Measurements from ENCODE around the gene KLHL26.

The KLHL26 gene

GRCh38 chr19:18713550-18714117, 76.8 kb downstream of the KLHL26 start:
- TF ChIP-seq CTCF (IDR thresholded peaks at IDR 0.05; ENCODE audit: borderline replicate concordance, insufficient read depth, low read depth, low read length), result no peak
- H3K4me3 ChIP-seq (ENCODE audit: low read depth, low read length), result no peak overlapping the region

- no peak for TF ChIP-seq CTCF (IDR thresholded peaks at IDR 0.05; ENCODE audit: borderline replicate concordance, insufficient read depth, low read depth, low read length)
- H3K4me3 ChIP-seq (ENCODE audit: low read depth, low read length), result no peak overlapping the region
Observed at GRCh38 chr19:18715416-18715815, 78.6 kb downstream of the KLHL26 start.

GRCh38 chr19:18716857-18717256, 80.0 kb downstream of the KLHL26 start:
- no peak for TF ChIP-seq CTCF (IDR thresholded peaks at IDR 0.05; ENCODE audit: borderline replicate concordance, insufficient read depth, low read depth, low read length)
- H3K4me3 ChIP-seq (ENCODE audit: low read depth, low read length), result no peak overlapping the region

GRCh38 chr19:18717601-18718000, 80.8 kb downstream of the KLHL26 start:
- no peak overlapping the region for H3K4me3 ChIP-seq (ENCODE audit: low read depth, low read length)
- no peak for TF ChIP-seq CTCF (IDR thresholded peaks at IDR 0.05; ENCODE audit: borderline replicate concordance, insufficient read depth, low read depth, low read length)

- H3K4me3 ChIP-seq (ENCODE audit: low read depth, low read length), result no peak overlapping the region
- TF ChIP-seq CTCF (IDR thresholded peaks at IDR 0.05; ENCODE audit: borderline replicate concordance, insufficient read depth, low read depth, low read length), result no peak
Observed at GRCh38 chr19:18718015-18718526, 81.2 kb downstream of the KLHL26 start.

GRCh38 chr19:18718846-18719458, 82.1 kb downstream of the KLHL26 start:
- H3K4me3 ChIP-seq (ENCODE audit: low read depth, low read length), result no peak overlapping the region
- TF ChIP-seq CTCF (IDR thresholded peaks at IDR 0.05; ENCODE audit: borderline replicate concordance, insufficient read depth, low read depth, low read length), result no peak

- H3K4me3 ChIP-seq (ENCODE audit: low read depth, low read length), result no peak overlapping the region
- no peak for TF ChIP-seq CTCF (IDR thresholded peaks at IDR 0.05; ENCODE audit: borderline replicate concordance, insufficient read depth, low read depth, low read length)
Observed at GRCh38 chr19:18719541-18719940, 82.7 kb downstream of the KLHL26 start.

Measured in GM12875 (cell line).